BE2C (cell line): ENCODE results near the gene CAMKMT.

Experiments used
- DNase-seq: peaks from one replicate; pipeline ENCODE4 v3.0.0-alpha.2; 2020
- H3K27me3 ChIP-seq: fragments of 250-450 bp; sonication (Bioruptor Pico); 2 replicates; pipeline ENCODE4 v1.5.1; 2020; ENCODE audit warnings: mild to moderate bottlenecking
- H3K36me3 ChIP-seq: fragments of 250-450 bp; sonication (Bioruptor Pico); 2 replicates; pipeline ENCODE4 v1.5.1; 2020; ENCODE audit warnings: mild to moderate bottlenecking
- H3K4me1 ChIP-seq: fragments of 250-450 bp; sonication (Bioruptor Pico); 2 replicates; pipeline ENCODE4 v1.5.1; 2020
- H3K4me3 ChIP-seq: 2 replicates; pipeline ENCODE4 v1.5.1; 2011; ENCODE audit warnings: low read depth, low read length
- H3K9me3 ChIP-seq: fragments of 250-450 bp; sonication (Bioruptor Pico); 2 replicates; pipeline ENCODE4 v1.5.1; 2020
- CTCF ChIP-seq: IDR thresholded peaks from 2 replicates; pipeline ENCODE4 v1.5.1; 2012; ENCODE audit warnings: mild to moderate bottlenecking, low read depth, low read length

The CAMKMT gene

GRCh38 chr2:44672431-44672830 is 310.7 kb downstream of the CAMKMT start:
- H3K4me1 ChIP-seq = peaks cover 20% of the 10 kb centered on the region
- DNase-seq = no peak
- no peak for TF ChIP-seq CTCF
- no peak overlapping the region for H3K4me3 ChIP-seq
- no peaks in the 10 kb centered on the region for H3K27me3 ChIP-seq
- no peaks in the 10 kb centered on the region for H3K36me3 ChIP-seq
- no peaks in the 10 kb centered on the region for H3K9me3 ChIP-seq

- Histone ChIP-seq H3K9me3 (no peaks in the 10 kb centered on the region), H3K36me3 (no peaks in the 10 kb centered on the region), H3K4me1 (peaks cover 24% of the 10 kb centered on the region), H3K27me3 (no peaks in the 10 kb centered on the region), H3K4me3 (no peak overlapping the region)
- no peak for DNase-seq
- TF ChIP-seq CTCF = no peak
These were observed 312.9 kb downstream of the CAMKMT start for GRCh38 chr2:44674473-44675284.

- Histone ChIP-seq H3K4me1 (peaks cover 21% of the 10 kb centered on the region), H3K4me3 (no peak overlapping the region), H3K36me3 (no peaks in the 10 kb centered on the region), H3K27me3 (no peaks in the 10 kb centered on the region), H3K9me3 (no peaks in the 10 kb centered on the region)
- TF ChIP-seq CTCF = no peak
- DNase-seq = no peak
These were observed 314.6 kb downstream of the CAMKMT start for GRCh38 chr2:44676379-44676778.

- no peak for TF ChIP-seq CTCF
- H3K4me3 ChIP-seq = peak overlapping the region; percentile 46; the same call in 1 of the 2 replicates
- H3K36me3 ChIP-seq = no peaks in the 10 kb centered on the region
- DNase-seq = no peak
- no peaks in the 10 kb centered on the region for H3K27me3 ChIP-seq
- peaks cover 27% of the 10 kb centered on the region for H3K4me1 ChIP-seq
- no peaks in the 10 kb centered on the region for H3K9me3 ChIP-seq
These were observed 317.8 kb downstream of the CAMKMT start for GRCh38 chr2:44679584-44679983.

GRCh38 chr2:44679990-44680389 is 318.2 kb downstream of the CAMKMT start:
- TF ChIP-seq CTCF = no peak
- peaks cover 31% of the 10 kb centered on the region for H3K4me1 ChIP-seq
- H3K4me3 ChIP-seq = peak overlapping the region; percentile 46
- H3K36me3 ChIP-seq = no peaks in the 10 kb centered on the region
- H3K27me3 ChIP-seq = no peaks in the 10 kb centered on the region
- DNase-seq = no peak
- no peaks in the 10 kb centered on the region for H3K9me3 ChIP-seq

GRCh38 chr2:44680424-44680971 is 318.8 kb downstream of the CAMKMT start:
- Histone ChIP-seq H3K4me3 (peak overlapping the region; percentile 46), H3K9me3 (no peaks in the 10 kb centered on the region), H3K4me1 (peaks cover 31% of the 10 kb centered on the region), H3K36me3 (no peaks in the 10 kb centered on the region), H3K27me3 (no peaks in the 10 kb centered on the region)
- no peak for TF ChIP-seq CTCF
- peak; percentile 57 for DNase-seq
